Endothelial cell of umbilical vein (primary cell): ENCODE measurements around the gene TAS2R39. TPM values are rescaled to one million over a fixed set of nuclear protein-coding genes. Genes with fewer than 3 reads are reported as not detected.
"Not testable (repeated sequence)": the region's sequence is repeated elsewhere in the genome, so short reads cannot be mapped to it uniquely, and the experiment has no call there.

Experiments
- BruUV-seq: library from RNA; stranded (reverse); fragments of 400-500 nt; replicated peaks from 2 replicates; lab custom pipeline; 2021; lab: Mats Ljungman, UMichigan
- CTCF ChIA-PET: fragments of 300-600, 350-600 bp; sonication (Branson Sonifier 250); formaldehyde crosslinking; loops from one replicate; lab custom pipeline; 2021; ENCODE audit warnings: antibody characterized with exemption, inconsistent platforms; lab: Charles Lee
- POLR2A ChIA-PET: fragments of 300-600, 350-600 bp; sonication (Branson Sonifier 250); formaldehyde crosslinking; loops from one replicate; lab custom pipeline; 2021; ENCODE audit warnings: antibody characterized with exemption, inconsistent platforms; lab: Charles Lee
- DNase-seq: peaks from one replicate; pipeline ENCODE4 v3.0.0-alpha.2; 2011; ENCODE audit warnings: low read depth, low spot score
- FAIRE-seq: peaks from 2 replicates; lab custom pipeline; 2011; peaks lifted over from hg19 to GRCh38; lab: Jason Lieb, UNC
- H2AFZ ChIP-seq: 2 replicates; pipeline ENCODE4 v1.6.0; 2012; ENCODE audit warnings: low read depth, low read length, control low read depth, inconsistent platforms
- H3K27ac ChIP-seq: 2 replicates; pipeline ENCODE4 v1.5.1; 2011; ENCODE audit warnings: low read depth, mild to moderate bottlenecking, control low read depth, low read length, moderate library complexity; ENCODE audit not compliant: insufficient read depth
- H3K27me3 ChIP-seq, 2 experiments: 2 replicates each; pipeline versions ENCODE4 v1.6.0 to v1.6.1; 2011; ENCODE audit warnings: low read length in 2 of 2, mixed read lengths in 1 of 2; ENCODE audit not compliant: control insufficient read depth in 2 of 2, insufficient read depth in 2 of 2
- H3K36me3 ChIP-seq, 2 experiments: 2 replicates in 1 of 2; 3 replicates in 1 of 2; pipeline ENCODE4 v1.5.1; 2011; ENCODE audit warnings: low read length in 2 of 2, mild to moderate bottlenecking in 1 of 2, moderate library complexity in 1 of 2; ENCODE audit not compliant: control insufficient read depth in 2 of 2, insufficient read depth in 2 of 2; ENCODE audit errors: extremely low read depth in 1 of 2
- H3K4me1 ChIP-seq: 3 replicates; pipeline ENCODE4 v1.5.1; 2011; ENCODE audit warnings: mild to moderate bottlenecking, low read length; ENCODE audit not compliant: control insufficient read depth, insufficient read depth; ENCODE audit errors: extremely low read depth
- H3K4me2 ChIP-seq: 2 replicates; pipeline ENCODE4 v1.6.1; 2011; ENCODE audit warnings: low read length, control low read depth, mixed read lengths; ENCODE audit not compliant: insufficient read depth
- H3K4me3 ChIP-seq, 3 experiments: fragments of 200-600 bp in 1 of 3; sonication (generic), shearing (Covaris generic) in 1 of 3; replicated peaks in 1 of 3; 2 replicates each; pipeline ENCODE4 v1.5.1; 2011 to 2016; ENCODE audit warnings: control low read depth in 3 of 3, low read length in 3 of 3, mild to moderate bottlenecking in 2 of 3, inconsistent platforms in 1 of 3, low read depth in 1 of 3, moderate library complexity in 1 of 3; ENCODE audit not compliant: insufficient read depth in 1 of 3
- H3K79me2 ChIP-seq: 2 replicates; pipeline ENCODE4 v1.6.0; 2012; ENCODE audit warnings: low read length, inconsistent platforms; ENCODE audit not compliant: control insufficient read depth, insufficient read depth
- H3K9ac ChIP-seq: replicated peaks from 2 replicates; pipeline ENCODE3; 2011; ENCODE audit warnings: low read length, control low read depth; ENCODE audit not compliant: insufficient read depth; ENCODE audit errors: extremely low read depth
- H3K9me1 ChIP-seq: replicated peaks from 3 replicates; pipeline ENCODE4 v1.6.0; 2011; ENCODE audit warnings: mild to moderate bottlenecking, low read length; ENCODE audit not compliant: control insufficient read depth, insufficient read depth; ENCODE audit errors: extremely low read depth
- H3K9me3 ChIP-seq: replicated peaks from 2 replicates; pipeline ENCODE4 v1.5.1; 2012; ENCODE audit warnings: low read length, inconsistent platforms; ENCODE audit not compliant: control insufficient read depth, insufficient read depth
- H4K20me1 ChIP-seq: replicated peaks from 2 replicates; pipeline ENCODE3; 2011; ENCODE audit warnings: mild to moderate bottlenecking, low read length; ENCODE audit not compliant: control insufficient read depth, insufficient read depth; ENCODE audit errors: extremely low read depth
- EZH2 ChIP-seq: IDR thresholded peaks from 2 replicates; pipeline ENCODE4 v1.6.1; 2012; ENCODE audit warnings: borderline replicate concordance, low read depth, mild to moderate bottlenecking, moderate library complexity, low read length, inconsistent platforms; ENCODE audit not compliant: severe bottlenecking
- dilution Hi-C: fragments of 300-500 bp; cut with MboI; formaldehyde crosslinking; loops from one replicate; pipeline ENCODE4 v1.15.0; 2019; ENCODE audit warnings: low sequenced_read_pairs; ENCODE audit not compliant: extremely low pct_ligation_motif_present
- intact Hi-C: fragments of 100-400 bp; cut with micrococcal nuclease; formaldehyde crosslinking; loops from one replicate; pipeline ENCODE4 v1.10.0; 2022
- polyA plus RNA-seq, 4 experiments: library from polyadenylated mRNA; depleted of rRNA in 3 of 4; stranded (reverse) in 3 of 4; unstranded in 1 of 4; fragments of >200 nt; gene quantifications; 2 replicates each; pipeline versions ENCODE4 v1.2.1 to v1.2.3, GENCODE V29; 2011 to 2012; ENCODE audit warnings: missing spikeins in 1 of 4
- total RNA-seq: library from RNA; stranded (reverse); gene quantifications from 2 replicates; pipeline ENCODE4 v1.2.3, GENCODE V29; 2021

The TAS2R39 gene
- total and polyA plus RNA-seq, 2 donors (not counting 3 experiments of a cell fraction or from before 2014, with no cell fraction given): not detected

DNA sequence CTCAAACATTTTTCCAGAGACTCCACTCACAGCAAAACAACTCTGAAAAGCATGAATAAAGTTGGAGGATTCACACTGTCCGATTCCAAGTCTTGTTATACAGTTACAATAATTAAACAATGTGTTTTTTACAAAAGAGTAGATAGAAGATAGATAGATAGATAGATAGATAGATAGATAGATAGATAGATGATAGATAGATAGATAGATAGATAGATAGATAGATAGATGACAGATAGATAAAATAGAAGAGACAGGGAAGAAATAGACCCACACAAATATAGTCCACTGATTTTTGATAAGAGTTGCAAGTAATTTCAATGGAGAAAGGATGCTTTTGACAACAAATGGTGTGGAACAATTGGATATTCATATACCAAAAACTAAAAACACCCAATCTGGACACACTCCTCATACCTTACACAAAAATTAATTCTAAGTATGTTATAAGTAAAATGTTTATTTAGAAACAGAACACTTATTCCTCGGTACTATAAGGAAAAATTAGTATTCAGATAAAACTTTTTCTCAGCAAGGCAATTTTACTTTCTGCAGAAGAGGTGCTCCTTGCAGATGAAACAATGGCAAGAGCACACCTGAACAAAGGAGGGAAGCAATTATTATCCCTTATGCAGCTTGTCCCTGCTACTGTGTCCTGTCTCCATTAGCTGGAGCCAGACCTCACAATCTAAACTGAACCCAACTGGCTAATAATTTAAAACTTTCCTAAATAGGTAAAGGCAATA lies 5.7 kb upstream of the TAS2R39 start:
- ChIA-PET CTCF (no interaction called here), POLR2A (no interaction called here)
- Histone ChIP-seq H3K27ac (no peak overlapping the region), H3K4me3 (no peak overlapping the region), H4K20me1 (no peaks in the 10 kb centered on the region), H3K9me1 (no peaks in the 10 kb centered on the region), H3K36me3 (no peaks in the 10 kb centered on the region), H3K4me1 (no peaks in the 10 kb centered on the region), H2AFZ (no peak overlapping the region), H3K79me2 (no peaks in the 10 kb centered on the region), H3K9ac (no peak overlapping the region), H3K4me2 (no peak overlapping the region), H3K9me3 (no peaks in the 10 kb centered on the region), H3K27me3 (no peaks in the 10 kb centered on the region)
- no peak for TF ChIP-seq EZH2
- dilution Hi-C loops (no loop called here), intact Hi-C loops (no loop called here)
- FAIRE-seq (no peak), DNase-seq (no peak)
- no TSS peak for BruUV-seq

DNA sequence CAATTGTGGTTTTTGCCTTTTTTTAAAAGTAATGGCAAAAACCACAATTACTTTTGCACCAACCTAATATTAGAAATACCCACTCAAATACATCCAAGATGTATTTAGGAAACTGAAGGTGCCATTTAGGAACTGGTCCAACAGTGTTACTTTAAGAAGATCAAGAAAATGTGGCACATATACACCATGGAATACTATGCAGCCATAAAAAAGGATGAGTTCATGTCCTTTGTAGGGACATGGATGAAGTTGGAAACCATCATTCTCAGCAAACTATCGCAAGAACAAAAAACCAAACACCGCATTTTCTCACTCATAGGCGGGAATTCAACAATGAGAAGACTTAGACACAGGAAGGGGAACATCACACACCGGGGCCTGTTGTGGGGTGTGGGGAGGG lies 2.4 kb upstream of the TAS2R39 start:
- BruUV-seq, H3K4me3 ChIP-seq, H3K9me3 ChIP-seq, H3K36me3 ChIP-seq, H3K79me2 ChIP-seq, H3K9me1 ChIP-seq, dilution Hi-C loops, POLR2A ChIA-PET, H3K4me2 ChIP-seq, H3K27ac ChIP-seq, H3K4me1 ChIP-seq, H3K27me3 ChIP-seq, FAIRE-seq, intact Hi-C loops, DNase-seq, H4K20me1 ChIP-seq, H3K9ac ChIP-seq, H2AFZ ChIP-seq: not testable (repeated sequence)
- CTCF ChIA-PET: interaction anchor here (2.6 kb wide), 1 partner anchor 35 kb away, joined by 6 read pairs; no protein-coding TSS in a partner anchor
